HG02973 (cell line): ENCODE measurements around the gene CRHR1.

Source experiments
- ATAC-seq: cut with Tn5 transposase; IDR thresholded peaks from one replicate; pipeline ENCODE4 v1.9.1; 2021; ENCODE audit warnings: moderate library complexity; ENCODE audit not compliant: unreplicated experiment

The CRHR1 gene

GRCh38 chr17:45819632-45820031, 35.5 kb downstream of the CRHR1 start:
- no peak for ATAC-seq

GRCh38 chr17:45820052-45820780, 36.1 kb downstream of the CRHR1 start:
- no peak for ATAC-seq

GRCh38 chr17:45821147-45821546, 37.0 kb downstream of the CRHR1 start:
- ATAC-seq, result no peak

GRCh38 chr17:45823598-45823997, 39.5 kb downstream of the CRHR1 start:
- no peak for ATAC-seq

- ATAC-seq, result no peak
Measured at GRCh38 chr17:45824475-45824874, 40.4 kb downstream of the CRHR1 start.

- ATAC-seq, result no peak
Measured at GRCh38 chr17:45824901-45825492, 40.9 kb downstream of the CRHR1 start.

GRCh38 chr17:45825792-45826191, 41.7 kb downstream of the CRHR1 start:
- no peak for ATAC-seq

GRCh38 chr17:45826919-45827588, 42.9 kb downstream of the CRHR1 start:
- no peak for ATAC-seq

- no peak for ATAC-seq
Measured at GRCh38 chr17:45828171-45828570, 44.1 kb downstream of the CRHR1 start.

GRCh38 chr17:45828582-45829133, 44.5 kb downstream of the CRHR1 start:
- ATAC-seq, result no peak

- no peak for ATAC-seq
Measured at GRCh38 chr17:45833920-45834319, 49.8 kb downstream of the CRHR1 start.

- ATAC-seq, result no peak
Measured at GRCh38 chr17:45834471-45835396, 50.6 kb downstream of the CRHR1 start.

GRCh38 chr17:45835481-45835880, 51.4 kb downstream of the CRHR1 start:
- ATAC-seq, result no peak

- ATAC-seq, result no peak
Measured at GRCh38 chr17:45836047-45837044, 52.2 kb downstream of the CRHR1 start.

- ATAC-seq, result no peak
Measured at GRCh38 chr17:45837187-45837586, 53.1 kb downstream of the CRHR1 start.

- no peak for ATAC-seq
Measured at GRCh38 chr17:45837603-45838002, 53.5 kb downstream of the CRHR1 start.

- ATAC-seq, result no peak
Measured at GRCh38 chr17:45838751-45839295, 54.7 kb downstream of the CRHR1 start.

GRCh38 chr17:45839442-45839841, 55.3 kb downstream of the CRHR1 start:
- no peak for ATAC-seq

- ATAC-seq, result no peak
Measured at GRCh38 chr17:45841186-45841585, 57.1 kb downstream of the CRHR1 start.
